Neural progenitor cell (in vitro differentiated cells): Measurements from ENCODE around the gene NAMPT.

Experiments
- EZH2 ChIP-seq: fragments of 200-600 bp; sonication (generic); IDR thresholded peaks from 2 replicates; pipeline ENCODE4 v1.6.1; 2017; ENCODE audit warnings: antibody characterized with exemption, mild to moderate bottlenecking, moderate library complexity
- TF ChIP-seq, protein P1 (sequence below): fragments of 200-600 bp; sonication (generic); IDR thresholded peaks from 2 replicates; pipeline ENCODE4 v1.5.1; 2017; ENCODE audit warnings: antibody characterized with exemption, mild to moderate bottlenecking

DNA sequence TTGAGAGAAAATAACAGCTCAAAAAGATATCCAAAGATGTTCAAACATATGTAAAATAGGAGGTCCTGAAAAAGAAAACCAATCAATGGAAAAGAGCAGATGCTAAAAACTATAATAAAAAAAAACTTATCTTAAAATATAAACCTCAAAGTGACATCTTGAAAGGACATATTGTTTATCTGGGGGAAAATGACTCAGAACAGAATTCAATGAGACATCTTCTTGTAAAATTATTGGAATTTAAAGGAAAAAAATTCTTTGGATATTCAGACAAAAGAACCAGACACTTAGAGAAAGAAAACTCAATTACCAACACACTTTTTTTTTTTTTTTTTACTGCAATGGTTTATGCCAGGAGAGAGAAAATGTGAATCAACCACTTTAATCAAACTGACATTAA is 58.9 kb downstream of the NAMPT start:
- TF ChIP-seq, protein P1, sequence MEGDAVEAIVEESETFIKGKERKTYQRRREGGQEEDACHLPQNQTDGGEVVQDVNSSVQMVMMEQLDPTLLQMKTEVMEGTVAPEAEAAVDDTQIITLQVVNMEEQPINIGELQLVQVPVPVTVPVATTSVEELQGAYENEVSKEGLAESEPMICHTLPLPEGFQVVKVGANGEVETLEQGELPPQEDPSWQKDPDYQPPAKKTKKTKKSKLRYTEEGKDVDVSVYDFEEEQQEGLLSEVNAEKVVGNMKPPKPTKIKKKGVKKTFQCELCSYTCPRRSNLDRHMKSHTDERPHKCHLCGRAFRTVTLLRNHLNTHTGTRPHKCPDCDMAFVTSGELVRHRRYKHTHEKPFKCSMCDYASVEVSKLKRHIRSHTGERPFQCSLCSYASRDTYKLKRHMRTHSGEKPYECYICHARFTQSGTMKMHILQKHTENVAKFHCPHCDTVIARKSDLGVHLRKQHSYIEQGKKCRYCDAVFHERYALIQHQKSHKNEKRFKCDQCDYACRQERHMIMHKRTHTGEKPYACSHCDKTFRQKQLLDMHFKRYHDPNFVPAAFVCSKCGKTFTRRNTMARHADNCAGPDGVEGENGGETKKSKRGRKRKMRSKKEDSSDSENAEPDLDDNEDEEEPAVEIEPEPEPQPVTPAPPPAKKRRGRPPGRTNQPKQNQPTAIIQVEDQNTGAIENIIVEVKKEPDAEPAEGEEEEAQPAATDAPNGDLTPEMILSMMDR = no peak
- no peak for TF ChIP-seq EZH2
